Occipital lobe (tissue), 3 donors: Measurements from ENCODE around the gene MFAP4. TPM values are rescaled to one million over a fixed set of nuclear protein-coding genes. Genes with fewer than 3 reads are reported as not detected.

Experiments used
- DNase-seq: peaks from one replicate; lab custom pipeline; 2025; lab: John Stamatoyannopoulos, UW
- small RNA-seq: library from RNA; depleted of rRNA; stranded (forward); fragments of <200 nt; gene quantifications from one replicate; pipeline ENCODE3, GENCODE V24; 2014
- total RNA-seq: library from RNA; depleted of rRNA; stranded (reverse); fragments of >200 nt; gene quantifications from one replicate; pipeline ENCODE4 v1.2.3, GENCODE V29; 2014

Gene MFAP4
- total RNA-seq, 1 donor from 2014 or later, result 0.47 TPM

GRCh38 chr17:19335951-19336631 lies 50.9 kb downstream of the MFAP4 start:
- DNase-seq, result no peak

DNA sequence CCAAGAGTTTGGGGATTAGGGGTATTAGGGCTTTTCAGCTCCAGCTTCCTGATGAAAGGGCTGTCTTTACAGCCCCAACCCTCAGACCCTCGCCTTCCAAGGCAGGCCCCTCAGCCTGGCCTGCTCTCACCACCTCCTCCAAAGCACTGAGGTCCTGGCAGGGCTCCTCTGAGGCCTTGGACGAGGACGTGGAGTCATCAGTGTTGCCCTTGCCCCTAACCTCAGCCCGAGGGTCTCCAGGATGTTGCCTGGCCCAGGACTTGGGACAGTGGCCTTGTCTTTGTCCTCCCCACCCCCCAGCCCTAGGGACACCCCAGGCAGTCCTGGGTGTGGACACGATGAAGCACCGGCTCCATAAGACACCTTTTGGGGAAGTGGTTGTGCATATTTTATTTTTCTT lies 52.7 kb downstream of the MFAP4 start:
- no peak for DNase-seq

DNA sequence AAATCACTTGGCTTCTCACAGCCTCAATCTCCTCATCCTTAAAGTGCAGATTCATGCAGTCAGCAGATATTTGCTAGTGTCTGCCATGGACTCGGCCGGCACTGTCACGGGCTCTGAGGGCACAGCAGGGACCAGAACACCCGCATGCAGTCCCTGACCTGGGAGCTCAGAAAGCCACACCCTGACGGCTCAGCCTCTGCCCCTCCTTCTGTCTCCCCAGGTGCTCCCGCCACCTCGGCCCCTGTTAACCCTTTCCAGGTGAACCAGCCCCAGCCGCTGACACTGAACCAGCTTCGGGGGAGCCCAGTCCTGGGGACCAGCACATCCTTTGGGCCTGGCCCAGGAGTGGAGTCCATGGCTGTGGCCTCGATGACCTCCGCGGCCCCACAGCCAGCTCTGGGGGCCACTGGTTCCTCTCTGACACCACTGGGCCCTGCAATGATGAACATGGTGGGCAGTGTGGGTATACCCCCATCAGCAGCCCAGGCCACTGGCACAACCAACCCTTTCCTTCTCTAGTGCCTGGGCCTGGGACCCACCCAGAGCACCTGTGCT lies 53.2 kb downstream of the MFAP4 start:
- DNase-seq, result no peak

Small RNA genes within 50 kb of the gene (small RNA-seq; reads per million reads assigned to genes)
- gene MIR1180, result 7.2 reads per million, percentile 91 among the genes with 10 or more reads in this experiment
- gene RF00537, result not detected

Other genes starting within 250 kb of the MFAP4 start
- gene EPN2, start 149.8 kb downstream of the MFAP4 start, total RNA-seq, result 53.5 TPM
- gene B9D1, start 24.5 kb downstream of the MFAP4 start, total RNA-seq, result 13.6 TPM
- 15.3 TPM for gene MAPK7, start 8.7 kb downstream of the MFAP4 start, total RNA-seq
- gene RNF112, start 24.0 kb upstream of the MFAP4 start, total RNA-seq, result 31.4 TPM
- gene SLC47A1, start 146.7 kb upstream of the MFAP4 start, total RNA-seq, result 3.1 TPM